GM18517 (cell line): ENCODE data around the gene CASP7.
"Not testable (repeated sequence)": the region's sequence is repeated elsewhere in the genome, so short reads cannot be mapped to it uniquely, and the experiment has no call there.

Experiments
- ATAC-seq: cut with Tn5 transposase; IDR thresholded peaks from one replicate; pipeline ENCODE4 v1.9.1; 2021; ENCODE audit warnings: mild to moderate bottlenecking, moderate library complexity; ENCODE audit not compliant: unreplicated experiment

The CASP7 gene

GRCh38 chr10:113679463-113680189 lies at the start of gene CASP7:
Gene CASP7, plus strand, starts transcription at chr10:113679912. Its CDS starts 17,582 bp downstream, at chr10:113697494.
- peak; percentile 53 for ATAC-seq

GRCh38 chr10:113630929-113631533 lies 48.7 kb upstream of the CASP7 start:
- ATAC-seq, result no peak

DNA sequence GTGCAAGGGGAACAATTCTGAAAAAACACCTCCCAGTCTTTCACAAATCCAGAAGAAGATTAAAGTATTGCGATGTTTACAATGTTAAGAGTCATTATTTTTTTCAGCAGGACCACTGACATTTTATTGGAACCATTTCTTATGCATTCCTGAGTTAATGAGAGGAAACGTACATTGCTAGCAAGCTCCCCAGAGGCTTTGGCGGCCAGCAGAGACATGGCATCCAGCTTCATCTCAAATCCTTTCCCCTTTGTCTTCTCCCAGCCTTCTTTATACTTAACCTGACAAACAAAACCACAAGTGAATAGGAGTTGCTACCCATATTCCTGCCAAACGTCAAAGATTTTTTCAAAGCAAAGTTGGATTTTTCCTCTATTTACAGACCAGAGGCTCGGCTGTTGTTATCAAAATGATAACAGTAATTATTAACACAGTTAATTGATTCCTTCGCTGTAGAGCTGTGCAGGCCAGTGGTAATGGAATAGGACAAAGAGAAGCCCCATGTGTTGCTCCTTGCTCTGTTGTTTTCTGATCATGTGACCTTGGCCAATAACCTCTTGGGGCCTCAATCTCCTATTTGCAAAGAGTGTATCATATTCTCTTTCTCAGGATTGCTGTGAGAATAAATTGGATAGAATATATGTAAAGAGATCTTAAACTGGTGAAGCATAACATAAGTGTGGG lies 47.9 kb upstream of the CASP7 start:
- ATAC-seq, result no peak

DNA sequence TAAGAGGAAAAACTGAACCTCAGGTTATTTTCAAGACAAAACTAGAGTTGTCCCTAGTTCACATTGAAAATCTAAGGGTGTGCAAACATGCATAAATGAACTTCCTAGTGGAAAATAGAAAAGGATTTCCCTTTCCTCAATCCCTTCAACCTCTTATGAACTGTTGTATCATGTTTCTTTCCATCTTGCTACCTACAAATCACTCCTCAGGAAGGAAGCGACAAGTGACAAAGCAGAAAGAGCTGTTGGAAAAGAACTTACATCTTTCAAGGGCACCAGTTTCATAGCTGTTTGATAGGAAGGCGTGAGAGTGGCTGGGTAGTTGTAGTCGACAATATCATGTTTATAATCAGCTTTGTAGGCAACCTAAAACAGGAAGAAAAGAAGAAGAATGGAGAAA lies 39.7 kb upstream of the CASP7 start:
- no peak for ATAC-seq

DNA sequence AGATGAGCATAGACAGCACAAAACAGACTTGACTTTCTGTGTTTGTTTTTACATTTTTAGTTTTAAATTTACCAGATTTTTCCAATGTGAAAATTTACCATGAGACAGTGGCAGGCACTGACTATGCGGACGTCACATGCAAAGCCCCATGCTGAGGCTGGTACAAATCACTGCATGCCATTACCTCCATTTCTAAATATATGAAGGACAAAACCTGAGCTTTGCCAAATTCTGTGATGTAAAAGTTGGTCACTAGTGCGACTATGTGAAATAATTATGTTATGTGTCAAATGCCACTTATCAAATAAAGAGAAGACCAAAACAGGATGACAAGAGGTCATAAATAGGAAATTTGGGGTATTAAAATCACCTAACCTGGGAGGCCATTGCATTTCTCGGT lies 38.0 kb upstream of the CASP7 start:
- no peak for ATAC-seq

- ATAC-seq, result no peak
These were observed 36.5 kb upstream of the CASP7 start for GRCh38 chr10:113643183-113643582.

GRCh38 chr10:113644185-113645120 lies 35.3 kb upstream of the CASP7 start:
- no peak for ATAC-seq

- ATAC-seq, result no peak
These were observed 33.1 kb upstream of the CASP7 start for GRCh38 chr10:113646336-113647201.

DNA sequence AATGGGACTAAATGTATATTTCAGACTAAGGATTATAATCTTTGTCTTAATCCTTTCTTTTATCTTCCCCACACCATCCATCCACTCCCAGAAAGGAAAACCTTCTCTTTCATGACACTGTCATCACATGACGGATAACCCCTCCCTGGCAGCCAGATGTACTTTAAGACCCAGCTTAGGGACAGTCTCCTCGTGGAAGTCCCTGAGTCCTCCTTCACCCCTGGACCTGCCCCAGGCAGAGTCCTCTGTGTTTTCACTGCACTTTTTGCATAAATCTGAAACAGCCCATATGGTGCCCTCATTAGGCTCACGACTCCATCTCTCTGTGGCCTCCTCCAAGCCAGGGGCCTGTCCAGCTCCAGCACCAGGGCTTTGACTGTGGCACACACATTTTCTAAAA lies 31.9 kb upstream of the CASP7 start:
- ATAC-seq, result no peak

DNA sequence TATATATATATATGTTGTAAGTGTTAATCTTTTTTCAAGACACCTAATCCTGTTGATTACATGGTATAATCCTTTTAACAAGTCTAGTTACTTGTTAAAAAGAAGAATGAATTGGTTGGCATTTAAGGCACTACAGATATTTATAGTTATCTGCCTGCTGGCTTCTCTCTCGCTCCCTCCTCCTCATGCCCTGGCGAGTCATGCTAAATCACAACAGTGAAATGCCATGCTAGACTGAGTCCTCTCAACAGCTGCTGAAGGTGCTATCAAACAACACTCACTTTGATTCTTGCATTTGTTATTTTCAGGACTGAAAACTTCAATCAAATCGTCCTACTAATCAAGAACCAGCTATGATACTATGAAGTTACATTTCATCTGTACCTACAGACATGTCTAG lies 31.2 kb upstream of the CASP7 start:
- ATAC-seq, result no peak

- no peak for ATAC-seq
These were observed 29.5 kb upstream of the CASP7 start for GRCh38 chr10:113650172-113650571.

- no peak for ATAC-seq
These were observed 28.7 kb upstream of the CASP7 start for GRCh38 chr10:113651021-113651420.

DNA sequence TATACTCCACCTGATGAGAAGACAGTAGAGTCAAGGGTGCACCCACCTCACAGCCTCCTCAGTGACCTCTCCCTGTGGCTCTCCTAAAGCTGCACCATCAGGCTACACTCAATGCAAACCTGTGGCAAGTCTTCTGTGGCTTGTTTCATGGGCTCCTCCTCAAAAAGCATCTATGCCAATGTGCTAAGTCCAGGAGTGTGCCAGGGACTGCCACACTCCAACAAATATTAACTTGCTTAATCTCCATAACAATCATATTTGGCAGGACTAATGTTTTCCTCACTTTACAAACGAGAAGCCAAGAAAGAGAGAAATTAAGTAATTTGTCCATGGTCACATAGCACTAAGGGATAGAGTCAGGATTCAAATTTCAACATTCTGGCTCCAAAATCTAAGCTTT lies 27.8 kb upstream of the CASP7 start:
- no peak for ATAC-seq

DNA sequence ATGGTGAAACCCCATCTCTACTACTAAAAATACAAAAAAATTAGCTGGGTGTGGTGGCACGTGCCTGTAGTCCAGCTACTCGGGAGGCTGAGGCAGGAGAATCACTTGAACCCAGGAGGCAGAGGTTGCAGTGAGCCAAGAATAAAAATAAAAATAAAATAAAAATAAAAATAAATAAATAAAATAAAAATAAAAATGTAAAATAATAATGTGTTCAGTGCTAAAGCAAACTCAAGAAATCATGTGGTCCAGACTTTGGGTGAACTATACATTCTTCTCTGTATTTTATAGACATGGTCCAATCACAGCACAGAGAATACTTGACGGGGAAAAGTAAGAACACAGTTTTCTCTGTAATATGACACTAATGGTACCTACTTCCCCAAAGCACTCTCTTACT lies 27.3 kb upstream of the CASP7 start:
- not testable (repeated sequence) for ATAC-seq

GRCh38 chr10:113656896-113657295 lies 22.8 kb upstream of the CASP7 start:
- no peak for ATAC-seq

- ATAC-seq, result no peak
These were observed 22.2 kb upstream of the CASP7 start for GRCh38 chr10:113657544-113657943.

- no peak for ATAC-seq
These were observed 18.4 kb upstream of the CASP7 start for GRCh38 chr10:113661332-113661731.

- ATAC-seq, result no peak
These were observed 16.6 kb upstream of the CASP7 start for GRCh38 chr10:113663142-113663541.

GRCh38 chr10:113663908-113664307 lies 15.8 kb upstream of the CASP7 start, which contains the start of gene NRAP:
Gene NRAP, minus strand, starts transcription at chr10:113664041. Its CDS starts 159 bp downstream, at chr10:113663882.
- no peak for ATAC-seq

DNA sequence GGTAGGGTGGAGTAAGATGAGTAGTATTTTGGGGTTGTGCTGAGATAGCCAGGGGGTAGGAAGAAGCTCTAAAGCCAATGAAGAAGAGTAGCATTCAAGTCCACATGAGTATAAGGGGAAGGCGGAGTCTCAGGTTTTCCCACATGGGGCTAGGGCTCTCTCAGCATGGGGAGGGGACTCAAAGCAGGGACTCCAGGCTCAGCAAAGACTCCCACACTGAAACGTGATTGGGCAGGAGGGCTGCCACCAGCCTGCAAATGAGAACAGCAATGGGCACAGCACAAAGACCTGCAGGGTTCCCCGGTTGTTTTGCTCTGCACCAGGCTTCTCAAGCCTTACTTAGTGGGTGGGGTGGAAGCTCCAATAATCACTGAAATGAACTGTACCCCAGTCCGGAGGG lies 14.4 kb upstream of the CASP7 start:
- ATAC-seq, result no peak
